OCI-M2 (cell line): ENCODE results near the gene SRRM2.

Experiments used
- DNase-seq: peaks from one replicate; lab custom pipeline; 2025; ENCODE audit not compliant: unreplicated experiment; lab: John Stamatoyannopoulos, UW

SRRM2 gene

DNA sequence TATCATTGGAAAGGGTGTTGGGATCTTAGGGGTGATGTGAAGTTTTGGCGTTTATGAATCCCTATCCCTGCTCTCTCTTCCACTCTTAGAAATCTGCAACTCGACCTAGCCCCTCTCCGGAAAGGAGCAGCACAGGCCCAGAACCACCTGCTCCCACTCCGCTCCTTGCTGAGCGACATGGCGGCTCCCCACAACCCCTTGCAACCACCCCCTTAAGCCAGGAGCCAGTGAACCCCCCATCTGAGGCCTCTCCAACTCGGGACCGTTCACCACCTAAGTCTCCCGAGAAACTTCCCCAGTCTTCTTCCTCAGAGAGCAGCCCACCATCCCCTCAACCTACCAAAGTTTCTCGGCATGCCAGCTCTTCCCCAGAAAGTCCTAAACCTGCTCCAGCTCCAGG lies 9.0 kb downstream of the SRRM2 start:
- no peak for DNase-seq

DNA sequence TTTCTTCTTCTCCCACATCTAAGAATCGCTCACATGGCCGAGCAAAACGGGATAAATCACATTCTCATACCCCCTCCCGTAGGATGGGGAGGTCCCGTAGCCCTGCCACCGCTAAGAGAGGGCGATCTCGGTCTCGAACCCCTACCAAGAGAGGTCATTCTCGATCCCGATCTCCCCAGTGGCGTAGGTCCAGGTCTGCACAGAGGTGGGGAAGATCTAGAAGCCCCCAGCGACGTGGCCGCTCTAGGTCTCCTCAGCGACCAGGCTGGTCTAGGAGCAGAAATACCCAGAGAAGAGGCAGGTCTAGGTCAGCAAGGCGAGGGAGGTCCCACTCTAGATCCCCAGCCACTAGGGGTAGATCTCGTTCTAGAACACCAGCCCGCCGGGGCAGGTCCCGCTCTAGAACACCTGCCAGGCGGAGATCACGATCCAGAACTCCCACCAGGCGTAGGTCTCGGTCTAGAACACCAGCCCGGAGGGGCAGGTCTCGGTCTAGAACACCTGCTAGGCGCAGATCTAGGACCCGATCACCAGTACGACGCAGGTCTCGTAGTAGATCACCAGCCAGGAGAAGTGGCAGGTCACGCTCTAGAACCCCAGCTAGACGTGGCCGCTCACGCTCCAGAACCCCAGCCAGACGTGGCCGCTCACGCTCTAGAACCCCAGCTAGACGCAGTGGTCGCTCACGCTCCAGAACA lies 9.6 kb downstream of the SRRM2 start:
- no peak for DNase-seq

DNA sequence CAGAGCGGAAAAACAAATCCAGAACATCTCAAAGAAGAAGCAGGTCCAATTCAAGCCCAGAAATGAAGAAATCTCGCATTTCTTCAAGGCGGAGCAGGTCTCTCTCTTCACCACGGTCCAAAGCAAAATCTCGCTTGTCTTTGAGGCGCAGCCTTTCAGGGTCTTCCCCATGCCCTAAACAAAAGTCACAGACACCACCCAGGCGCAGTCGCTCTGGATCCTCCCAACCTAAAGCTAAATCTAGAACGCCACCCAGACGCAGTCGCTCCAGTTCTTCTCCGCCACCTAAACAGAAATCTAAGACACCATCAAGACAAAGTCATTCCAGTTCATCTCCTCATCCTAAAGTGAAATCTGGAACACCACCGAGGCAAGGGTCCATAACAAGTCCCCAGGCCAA lies 10.3 kb downstream of the SRRM2 start:
- no peak for DNase-seq

DNA sequence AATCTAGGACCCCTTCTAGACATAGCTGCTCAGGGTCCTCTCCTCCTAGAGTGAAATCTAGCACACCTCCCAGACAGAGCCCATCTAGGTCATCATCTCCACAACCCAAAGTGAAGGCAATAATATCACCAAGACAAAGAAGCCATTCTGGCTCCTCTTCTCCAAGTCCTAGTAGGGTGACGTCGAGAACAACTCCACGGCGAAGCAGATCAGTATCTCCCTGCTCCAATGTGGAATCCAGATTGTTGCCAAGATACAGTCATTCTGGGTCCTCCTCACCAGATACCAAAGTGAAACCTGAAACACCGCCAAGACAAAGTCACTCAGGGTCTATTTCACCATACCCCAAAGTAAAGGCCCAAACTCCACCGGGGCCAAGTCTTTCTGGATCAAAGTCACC lies 10.7 kb downstream of the SRRM2 start:
- no peak for DNase-seq

DNA sequence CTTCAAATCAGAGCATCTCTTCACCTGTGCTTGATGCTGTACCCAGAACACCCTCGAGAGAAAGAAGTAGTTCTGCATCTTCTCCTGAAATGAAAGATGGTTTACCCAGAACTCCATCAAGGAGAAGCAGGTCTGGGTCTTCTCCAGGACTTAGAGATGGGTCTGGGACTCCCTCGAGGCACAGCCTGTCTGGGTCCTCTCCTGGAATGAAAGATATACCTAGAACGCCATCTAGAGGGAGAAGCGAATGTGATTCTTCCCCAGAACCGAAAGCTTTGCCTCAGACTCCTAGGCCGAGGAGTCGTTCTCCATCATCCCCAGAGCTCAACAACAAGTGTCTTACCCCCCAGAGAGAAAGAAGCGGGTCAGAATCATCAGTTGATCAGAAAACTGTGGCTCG lies 12.3 kb downstream of the SRRM2 start:
- DNase-seq = no peak

DNA sequence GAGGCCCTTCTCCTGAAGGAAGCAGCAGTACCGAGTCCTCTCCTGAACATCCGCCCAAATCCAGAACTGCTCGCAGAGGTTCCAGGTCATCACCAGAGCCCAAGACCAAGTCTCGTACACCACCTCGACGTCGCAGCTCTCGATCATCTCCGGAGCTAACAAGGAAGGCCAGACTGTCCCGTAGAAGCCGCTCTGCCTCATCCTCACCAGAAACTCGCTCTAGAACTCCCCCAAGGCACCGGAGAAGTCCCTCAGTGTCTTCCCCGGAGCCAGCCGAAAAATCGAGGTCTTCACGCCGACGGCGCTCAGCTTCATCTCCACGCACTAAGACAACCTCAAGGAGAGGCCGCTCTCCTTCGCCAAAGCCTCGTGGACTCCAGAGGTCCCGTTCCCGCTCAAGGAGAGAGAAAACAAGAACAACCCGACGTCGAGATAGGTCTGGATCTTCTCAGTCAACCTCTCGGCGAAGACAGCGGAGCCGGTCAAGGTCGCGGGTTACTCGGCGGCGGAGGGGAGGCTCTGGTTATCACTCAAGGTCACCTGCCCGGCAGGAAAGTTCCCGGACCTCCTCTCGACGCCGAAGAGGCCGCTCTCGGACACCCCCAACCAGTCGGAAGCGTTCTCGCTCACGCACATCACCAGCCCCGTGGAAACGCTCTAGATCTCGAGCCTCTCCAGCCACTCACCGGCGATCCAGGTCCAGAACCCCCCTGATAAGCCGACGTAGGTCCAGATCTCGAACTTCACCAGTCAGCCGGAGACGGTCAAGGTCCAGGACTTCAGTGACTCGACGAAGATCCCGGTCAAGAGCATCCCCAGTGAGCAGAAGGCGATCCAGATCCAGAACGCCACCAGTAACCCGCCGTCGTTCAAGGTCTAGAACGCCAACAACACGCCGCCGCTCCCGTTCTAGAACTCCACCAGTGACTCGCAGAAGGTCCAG lies 13.3 kb downstream of the SRRM2 start:
- no peak for DNase-seq

DNA sequence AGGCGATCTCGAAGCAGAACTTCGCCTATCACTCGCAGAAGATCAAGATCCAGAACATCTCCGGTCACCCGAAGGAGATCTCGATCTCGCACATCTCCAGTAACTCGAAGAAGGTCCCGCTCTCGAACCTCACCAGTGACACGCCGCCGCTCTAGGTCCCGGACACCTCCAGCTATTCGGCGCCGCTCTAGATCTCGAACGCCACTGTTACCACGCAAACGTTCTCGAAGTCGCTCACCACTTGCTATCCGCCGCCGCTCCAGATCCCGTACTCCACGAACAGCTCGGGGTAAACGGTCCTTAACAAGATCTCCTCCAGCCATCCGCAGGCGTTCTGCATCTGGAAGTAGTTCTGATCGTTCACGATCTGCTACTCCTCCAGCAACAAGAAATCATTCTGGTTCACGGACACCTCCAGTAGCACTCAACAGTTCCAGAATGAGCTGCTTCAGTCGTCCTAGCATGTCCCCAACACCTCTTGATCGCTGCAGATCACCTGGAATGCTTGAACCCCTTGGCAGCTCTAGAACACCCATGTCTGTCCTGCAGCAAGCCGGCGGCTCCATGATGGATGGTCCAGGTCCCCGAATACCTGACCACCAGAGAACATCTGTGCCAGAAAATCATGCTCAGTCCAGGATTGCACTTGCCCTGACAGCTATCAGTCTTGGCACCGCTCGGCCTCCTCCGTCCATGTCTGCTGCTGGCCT lies 14.1 kb downstream of the SRRM2 start:
- DNase-seq = no peak

DNA sequence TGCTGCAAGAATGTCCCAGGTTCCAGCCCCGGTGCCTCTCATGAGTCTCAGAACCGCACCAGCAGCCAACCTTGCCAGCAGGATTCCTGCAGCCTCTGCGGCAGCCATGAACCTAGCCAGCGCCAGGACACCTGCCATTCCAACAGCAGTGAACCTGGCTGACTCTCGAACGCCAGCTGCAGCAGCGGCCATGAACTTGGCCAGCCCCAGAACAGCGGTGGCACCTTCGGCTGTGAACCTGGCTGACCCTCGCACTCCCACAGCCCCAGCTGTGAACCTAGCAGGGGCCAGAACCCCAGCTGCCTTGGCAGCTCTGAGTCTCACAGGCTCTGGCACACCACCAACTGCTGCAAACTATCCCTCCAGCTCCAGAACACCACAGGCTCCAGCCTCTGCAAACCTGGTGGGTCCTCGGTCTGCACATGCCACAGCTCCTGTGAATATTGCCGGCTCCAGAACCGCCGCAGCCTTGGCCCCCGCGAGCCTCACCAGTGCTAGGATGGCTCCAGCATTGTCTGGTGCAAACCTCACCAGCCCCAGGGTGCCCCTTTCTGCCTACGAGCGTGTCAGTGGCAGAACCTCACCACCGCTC lies 14.8 kb downstream of the SRRM2 start:
- no peak for DNase-seq

DNA sequence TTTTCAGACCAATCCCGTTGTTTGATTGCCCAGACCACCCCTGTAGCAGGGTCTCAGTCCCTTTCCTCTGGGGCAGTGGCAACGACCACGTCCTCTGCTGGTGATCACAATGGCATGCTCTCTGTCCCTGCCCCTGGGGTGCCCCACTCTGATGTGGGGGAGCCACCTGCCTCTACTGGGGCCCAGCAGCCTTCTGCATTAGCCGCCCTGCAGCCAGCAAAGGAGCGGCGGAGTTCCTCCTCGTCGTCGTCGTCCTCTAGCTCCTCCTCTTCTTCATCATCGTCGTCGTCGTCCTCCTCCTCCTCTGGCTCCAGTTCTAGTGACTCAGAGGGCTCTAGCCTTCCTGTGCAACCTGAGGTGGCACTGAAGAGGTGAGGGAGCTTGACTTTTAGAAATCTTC lies 15.5 kb downstream of the SRRM2 start:
- no peak for DNase-seq

DNA sequence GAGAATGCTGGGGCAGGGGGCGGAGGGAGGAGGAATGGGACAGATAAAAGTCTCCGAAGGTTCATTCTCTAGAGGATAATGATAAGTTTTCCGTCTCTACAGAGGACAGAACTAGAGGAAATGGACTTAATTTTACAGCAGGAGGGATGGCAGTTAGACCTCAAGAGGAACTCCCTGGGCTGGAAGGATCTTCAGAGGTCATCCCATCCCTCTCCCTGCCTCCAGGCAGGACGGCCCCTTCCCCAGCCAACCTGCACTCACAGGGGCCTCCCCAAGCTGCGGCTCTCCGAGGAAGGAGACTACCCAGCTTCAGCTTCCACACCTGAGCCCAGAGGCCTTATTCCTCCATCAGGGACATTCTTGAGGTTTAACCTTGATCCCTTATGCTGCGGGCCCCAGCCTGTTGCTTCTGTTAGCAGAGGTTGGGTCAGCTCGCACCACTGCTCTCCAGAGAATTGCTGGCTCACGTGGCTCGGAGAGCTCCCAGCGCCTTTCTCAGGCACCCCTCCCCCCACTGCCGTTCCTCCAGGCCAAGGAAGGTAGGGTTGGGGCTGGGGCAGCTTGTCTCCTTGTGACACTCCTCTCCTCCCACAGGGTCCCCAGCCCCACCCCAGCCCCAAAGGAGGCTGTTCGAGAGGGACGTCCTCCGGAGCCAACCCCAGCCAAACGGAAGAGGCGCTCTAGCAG lies 16.1 kb downstream of the SRRM2 start:
- no peak for DNase-seq

DNA sequence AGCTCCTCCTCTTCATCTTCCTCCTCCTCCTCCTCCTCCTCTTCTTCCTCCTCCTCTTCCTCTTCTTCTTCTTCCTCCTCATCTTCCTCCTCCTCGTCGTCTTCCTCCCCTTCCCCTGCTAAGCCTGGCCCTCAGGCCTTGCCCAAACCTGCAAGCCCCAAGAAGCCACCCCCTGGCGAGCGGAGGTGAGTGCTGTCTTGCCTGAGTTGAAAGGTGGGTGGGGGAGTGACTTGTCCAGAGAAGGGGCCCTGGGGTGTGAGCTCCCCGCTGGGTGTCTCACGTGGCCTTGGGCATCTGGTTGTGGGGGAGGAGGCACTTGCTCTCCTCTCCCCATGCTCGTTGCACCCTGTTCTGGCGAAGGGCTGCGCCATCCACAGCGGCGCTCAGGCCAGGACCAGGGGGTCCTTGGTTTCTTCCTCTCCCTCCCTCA lies 16.7 kb downstream of the SRRM2 start:
- no peak for DNase-seq

DNA sequence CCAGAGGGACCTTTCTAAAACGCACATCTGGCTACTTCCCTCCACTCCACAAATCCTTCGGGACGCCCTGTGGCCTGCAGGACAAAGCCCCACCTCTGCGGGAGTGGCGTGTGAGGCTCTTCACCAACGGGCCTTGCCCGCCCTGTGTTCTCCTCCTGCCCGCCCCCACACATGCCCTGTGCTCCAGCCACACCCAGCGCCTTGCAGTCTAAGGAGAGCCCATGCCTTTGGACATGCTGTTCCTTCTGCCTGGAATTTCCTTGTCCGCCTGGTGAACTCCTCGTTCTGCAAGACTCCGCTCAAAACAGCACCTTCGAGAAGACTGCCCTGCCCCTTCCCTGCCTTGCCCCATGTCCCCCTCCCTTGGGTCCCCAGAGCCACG lies 17.2 kb downstream of the SRRM2 start:
- no peak for DNase-seq

DNA sequence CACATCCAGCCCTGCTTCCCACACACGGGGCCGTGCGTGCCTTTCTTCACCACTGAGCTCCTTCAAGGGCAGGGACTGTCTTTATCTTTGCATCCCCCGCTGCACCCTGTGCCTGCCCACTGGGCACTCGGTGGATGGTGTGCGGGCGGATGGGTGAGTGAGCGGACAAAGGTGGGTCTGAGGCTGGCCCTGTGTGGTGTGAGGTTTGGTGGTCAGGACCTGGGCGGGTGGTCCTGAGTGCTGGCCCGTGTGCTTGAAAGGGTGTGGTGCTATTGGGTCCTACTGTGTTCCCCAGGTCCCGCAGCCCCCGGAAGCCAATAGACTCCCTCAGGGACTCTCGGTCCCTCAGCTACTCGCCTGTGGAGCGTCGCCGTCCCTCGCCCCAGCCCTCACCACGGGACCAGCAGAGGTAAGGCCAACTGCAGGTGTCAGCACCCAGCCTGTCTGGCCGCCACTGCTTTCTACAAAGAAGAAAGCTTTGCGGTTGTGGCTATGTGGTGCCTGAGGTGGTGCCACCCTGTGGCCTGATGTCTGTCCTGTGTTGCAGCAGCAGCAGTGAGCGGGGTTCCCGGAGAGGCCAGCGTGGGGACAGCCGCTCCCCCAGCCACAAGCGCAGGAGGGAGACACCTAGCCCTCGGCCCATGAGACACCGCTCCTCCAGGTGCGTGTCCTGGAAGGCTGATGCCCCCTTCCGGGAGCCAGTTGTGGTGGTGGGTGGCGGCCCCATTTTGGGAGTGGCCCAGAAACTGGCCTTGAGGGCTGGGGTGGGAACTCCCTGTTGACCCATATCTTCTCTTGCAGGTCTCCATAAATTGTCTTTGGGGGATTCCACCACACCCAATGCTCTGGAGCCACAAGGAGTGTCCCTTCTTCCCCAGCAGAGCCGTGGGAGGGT lies 17.9 kb downstream of the SRRM2 start:
- no peak for DNase-seq

DNA sequence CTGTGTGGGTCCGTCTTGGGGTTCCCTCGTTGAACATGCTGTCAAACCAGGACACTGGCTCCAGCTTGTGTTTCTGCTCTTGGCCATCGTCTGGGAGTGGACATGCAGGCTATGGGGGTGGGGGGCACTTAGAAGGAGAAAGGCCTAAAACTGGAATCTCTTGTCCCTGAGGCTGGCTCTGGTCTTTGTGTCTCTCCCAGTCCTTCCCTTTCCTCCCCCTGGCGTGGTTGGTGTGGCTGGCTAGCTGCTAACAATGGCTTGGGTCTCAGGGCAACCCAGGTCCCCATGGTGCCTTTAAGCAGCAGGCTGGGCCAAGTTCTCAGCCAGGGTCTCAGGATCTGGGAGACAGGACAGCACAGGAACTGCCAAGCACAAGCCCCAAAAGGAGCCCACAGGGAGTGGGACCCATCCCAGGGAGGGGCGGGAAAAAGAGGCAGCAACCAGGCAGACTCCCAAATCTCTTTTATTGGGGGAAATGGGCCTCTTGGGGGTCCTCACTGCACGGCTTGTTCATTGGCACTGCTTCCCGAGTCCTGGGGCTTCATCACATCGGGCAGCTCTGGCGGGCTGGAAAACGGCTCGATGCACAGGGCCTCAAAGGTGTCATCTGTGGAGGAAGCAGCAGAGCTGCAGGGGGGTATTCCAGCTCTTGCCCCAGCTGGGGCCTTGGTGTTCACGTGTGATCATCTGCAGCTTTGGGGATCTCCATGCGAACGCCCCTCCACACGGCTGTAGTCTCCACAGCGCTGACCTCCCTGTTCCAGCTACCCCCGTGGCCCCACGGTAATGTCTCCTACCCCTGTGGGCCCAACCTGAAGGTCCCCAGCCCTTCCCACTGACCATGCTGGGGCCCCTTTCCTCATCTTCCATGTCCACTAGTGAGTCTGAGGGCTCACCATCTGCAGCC lies 19.3 kb downstream of the SRRM2 start:
- DNase-seq = no peak

DNA sequence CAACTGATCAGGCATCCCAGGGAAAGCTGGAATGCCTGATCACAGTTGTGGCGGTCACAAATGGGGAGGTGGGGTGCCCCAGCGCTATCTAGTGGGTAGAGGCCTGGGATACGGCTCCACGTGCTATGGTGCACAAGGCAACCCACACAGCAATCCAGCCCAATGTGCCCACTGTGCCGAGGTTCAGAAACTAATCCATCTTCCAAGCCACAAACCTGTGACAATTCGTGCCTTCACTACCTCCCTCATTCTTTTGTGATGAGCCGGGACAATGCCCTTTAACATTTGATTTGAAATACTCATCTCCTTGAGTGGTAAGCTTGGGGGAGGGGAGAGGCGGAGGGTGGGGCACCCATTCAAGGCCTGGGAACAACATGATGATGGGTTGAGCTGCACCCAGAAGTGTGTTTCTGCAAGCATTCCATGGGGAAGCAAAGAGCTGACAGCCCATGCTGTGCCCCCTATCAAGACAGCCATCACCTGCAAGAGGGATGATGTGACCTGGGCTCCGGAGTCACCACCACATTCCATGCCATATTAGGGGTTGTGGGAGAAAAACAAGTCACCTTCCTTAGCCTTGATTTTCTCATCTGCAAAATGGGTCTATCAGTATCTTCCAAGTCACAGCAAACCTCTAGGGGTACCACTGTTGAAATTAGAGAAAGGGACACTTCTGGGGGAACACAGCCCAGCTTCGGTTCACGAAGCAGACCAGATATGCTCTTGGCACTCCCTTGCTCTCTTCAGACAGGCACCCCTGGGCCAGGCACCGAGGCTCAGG lies 20.9 kb downstream of the SRRM2 start:
- no peak for DNase-seq

DNA sequence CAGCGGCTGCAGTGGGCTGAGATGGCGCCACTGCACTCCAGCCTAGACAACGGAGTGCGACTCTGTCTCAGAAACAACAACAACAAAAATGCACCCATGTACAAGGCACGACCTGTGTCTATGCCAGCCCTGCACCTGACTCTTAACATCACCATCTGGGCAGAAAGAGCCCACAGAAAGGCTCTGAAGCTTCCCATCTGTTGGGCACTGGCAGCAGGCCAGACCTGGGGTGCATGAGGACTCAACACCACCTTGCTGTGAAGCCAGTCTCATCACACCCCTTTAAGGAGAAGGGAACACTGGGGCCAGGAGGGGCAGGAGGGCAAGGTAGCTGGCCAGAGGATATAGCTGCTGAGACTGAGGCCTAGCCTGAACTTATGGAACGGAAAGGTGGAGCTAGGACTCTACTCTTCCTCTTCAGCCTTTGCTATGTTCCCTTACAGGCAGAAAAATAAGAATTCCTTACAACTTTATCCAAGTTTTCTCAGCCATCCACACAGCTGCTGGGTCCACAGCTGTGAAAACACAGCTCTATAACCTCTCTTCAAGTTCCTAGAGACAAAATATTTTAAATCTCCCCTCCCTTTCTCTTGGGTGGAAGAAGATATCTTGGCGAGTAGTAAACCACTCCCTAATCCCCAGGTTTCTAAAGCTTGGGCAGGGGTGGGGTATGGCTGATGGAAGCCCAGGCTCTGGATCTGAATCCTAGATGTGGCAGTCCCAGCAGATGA lies 21.9 kb downstream of the SRRM2 start:
- no peak for DNase-seq

DNA sequence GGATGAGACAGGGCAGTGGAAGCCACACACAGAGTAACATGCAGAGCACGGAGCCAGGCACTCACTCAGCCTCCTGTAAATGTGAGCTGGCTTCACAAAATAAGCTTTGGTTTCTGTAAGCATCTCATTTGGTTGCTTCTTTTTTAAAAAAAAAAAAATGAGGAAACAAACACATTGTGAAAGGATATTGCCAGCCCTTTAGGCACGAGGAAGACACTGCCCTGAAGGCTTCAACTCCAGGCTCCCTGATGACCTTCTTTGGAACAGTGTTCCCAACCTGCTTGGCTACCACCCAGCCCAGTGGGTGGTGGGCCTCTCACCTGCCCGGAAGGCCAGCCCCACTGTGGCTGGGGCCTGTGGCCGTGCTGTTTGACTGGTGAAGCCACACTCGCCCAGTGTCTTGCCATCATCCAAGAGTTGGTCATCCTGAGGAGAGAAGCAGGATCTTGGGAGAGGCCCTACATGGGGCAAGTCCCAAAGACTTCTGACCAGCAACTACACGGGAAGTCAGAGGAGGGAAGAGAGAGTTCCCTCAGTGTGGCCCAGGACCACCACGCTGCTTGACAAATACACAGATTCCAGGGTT lies 22.8 kb downstream of the SRRM2 start:
- no peak for DNase-seq
